Stimulated activated CD4-positive, alpha-beta T cell treated with anti-CD3 and anti-CD28 coated beads, TNF-alpha, amount 100 ng/mL, for 24 hours (primary cell): ENCODE data around the gene WNK2.
"Not testable (repeated sequence)": the region's sequence is repeated elsewhere in the genome, so short reads cannot be mapped to it uniquely, and the experiment has no call there.

ENCODE experiments used
- DNase-seq, 3 experiments: peaks; one replicate each; pipeline ENCODE4 v3.0.0-alpha.2; 2020; ENCODE audit warnings: low read depth in 3 of 3

Gene WNK2

DNA sequence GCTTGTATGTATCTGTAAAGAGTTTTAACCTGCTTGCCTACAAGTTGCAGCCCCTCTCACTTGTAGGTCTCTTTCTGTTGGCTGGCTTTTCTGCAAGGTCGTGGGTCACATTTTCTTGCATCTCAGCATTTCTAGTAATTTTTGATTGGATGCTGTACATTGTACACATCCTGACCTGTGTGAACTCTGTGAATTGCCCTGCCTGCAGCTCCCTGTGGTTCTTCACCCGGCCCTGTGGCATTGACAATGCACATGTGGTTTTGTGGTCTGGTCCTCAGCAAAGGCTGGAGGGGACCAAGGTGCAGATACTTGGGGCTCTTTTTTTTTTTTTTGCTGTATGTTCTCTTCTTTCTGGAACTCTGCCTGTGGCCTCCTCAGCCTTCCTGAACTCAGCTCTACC, 53.6 kb downstream of the WNK2 start:
- DNase-seq, result no peak

DNA sequence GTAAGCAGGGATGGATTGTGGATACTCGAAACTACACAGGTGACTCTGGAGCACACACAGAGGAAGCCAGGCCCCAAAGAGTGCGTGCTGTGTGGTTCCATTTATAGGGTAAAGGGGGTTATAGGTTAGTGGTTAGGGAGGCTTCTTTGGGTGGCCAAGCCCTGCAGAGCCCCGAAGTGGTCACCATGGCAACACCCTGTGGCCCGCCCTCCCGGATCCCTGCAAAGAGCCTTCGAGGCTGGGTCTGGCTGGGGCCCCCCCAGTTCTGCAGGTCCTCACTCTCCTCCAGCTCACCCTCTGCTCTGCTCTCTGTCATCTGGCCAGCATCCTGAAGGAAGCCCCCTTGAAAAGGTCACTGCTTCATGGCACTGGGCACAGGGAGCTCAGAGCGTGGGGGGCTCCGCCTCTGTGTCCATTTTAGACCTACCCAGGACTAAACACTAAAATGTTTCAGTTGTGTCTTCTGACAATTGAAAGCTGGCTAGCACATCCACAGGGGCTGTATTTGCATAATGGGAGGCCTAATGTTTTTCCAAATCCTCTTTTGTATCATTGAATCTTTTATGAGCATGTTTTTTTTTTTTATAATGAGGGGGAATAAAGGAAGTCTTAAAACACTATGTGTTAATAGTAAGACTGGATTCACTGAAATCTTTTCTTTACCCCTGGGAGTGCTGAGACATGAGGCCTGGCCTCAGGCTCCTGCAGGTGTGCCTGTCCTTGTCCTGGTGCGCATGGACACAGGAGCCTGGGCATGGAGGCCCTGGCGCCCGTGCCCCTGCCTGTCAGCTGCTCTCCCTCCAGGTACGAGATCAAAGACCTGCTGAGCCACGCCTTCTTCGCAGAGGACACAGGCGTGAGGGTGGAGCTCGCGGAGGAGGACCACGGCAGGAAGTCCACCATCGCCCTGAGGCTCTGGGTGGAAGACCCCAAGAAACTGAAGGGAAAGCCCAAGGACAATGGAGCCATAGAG, 55.3 kb downstream of the WNK2 start:
- DNase-seq, result no peak

DNA sequence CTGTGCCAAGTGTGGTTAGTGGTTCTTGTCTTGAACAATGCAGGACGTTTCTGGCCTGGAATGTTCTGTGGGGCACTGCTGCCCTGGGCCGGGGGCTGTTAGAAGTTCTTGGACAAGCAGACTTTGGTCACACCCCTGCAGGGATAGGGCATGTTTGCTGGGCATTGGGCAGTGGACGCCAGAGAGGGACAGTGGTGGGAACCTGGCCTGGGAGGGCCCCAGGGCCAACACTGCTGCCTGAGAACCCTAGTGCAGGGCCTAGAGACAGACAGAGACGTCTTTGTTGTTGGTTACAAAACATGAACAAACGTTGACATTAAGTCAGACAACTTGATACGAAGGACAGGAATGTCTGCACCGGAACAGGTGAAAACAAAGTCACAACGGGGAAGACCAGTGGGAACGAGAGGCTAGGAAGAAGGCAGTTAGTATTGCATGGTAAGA, 57.0 kb downstream of the WNK2 start:
- no peak for DNase-seq

- no peak for DNase-seq
Observed at GRCh38 chr9:93243112-93243511, 59.2 kb downstream of the WNK2 start.

DNA sequence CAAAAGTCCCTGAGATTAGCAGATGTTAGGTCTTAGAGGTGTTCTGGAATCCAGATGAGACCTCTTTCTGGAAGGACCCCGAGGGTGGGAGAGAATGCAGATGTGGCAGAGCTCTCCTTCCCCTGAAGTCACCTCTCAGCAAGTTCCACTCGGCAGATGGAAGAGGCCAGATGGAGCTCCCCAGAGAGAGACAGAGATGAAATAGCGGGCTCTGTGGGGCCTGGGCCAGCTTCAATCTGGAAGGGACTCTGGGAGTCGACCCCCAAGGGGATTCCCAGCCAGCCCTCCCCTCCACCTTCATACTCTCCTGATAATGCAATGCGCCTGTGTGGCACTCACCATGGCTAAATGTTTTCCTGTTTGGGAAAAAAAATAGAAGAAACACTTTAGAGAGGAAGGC, 60.2 kb downstream of the WNK2 start:
- no peak for DNase-seq

DNA sequence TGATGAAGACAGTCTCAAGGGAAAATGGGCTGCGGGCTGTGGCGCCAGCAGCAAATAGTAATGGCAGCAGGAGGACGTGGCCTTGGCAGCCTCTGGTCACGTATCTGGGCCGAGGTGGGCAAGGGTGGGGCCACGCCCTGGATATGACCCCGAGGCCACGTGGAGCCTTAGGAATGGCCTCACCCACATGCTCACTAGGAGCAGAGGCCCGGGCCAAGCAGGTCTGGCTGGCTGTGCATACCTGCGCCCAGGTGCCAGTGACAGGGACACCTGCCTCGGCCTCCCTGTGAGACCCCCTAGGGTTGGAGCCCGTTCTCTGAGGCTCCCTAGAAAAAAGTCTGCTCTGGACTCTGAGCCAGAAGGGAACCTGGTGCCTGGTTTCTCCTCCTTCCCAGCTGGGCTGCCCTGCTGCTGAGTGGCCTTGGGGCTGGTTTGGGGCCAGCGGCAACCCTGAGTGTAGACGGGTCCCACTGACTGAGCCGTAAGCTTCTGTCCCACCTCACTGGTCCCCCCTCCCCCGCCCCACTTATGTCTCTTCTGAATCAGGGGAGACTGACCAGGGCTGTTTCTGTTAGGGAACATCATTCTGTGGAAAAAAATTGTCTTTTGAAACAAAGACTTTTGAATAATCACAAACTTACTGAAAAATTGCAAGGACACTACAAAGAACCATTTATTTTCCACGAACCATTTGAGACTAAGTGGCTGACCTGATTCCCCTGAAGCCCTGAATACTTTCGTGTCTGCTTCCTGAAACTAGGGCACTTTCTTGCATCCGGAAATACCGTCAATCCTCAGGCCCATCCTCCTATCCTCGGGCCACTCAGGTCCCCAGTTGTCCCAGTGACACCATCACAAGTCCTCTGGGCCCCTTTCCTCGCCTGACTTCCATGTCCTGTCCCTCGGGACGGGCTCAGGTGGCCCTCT, 60.8 kb downstream of the WNK2 start:
- DNase-seq, result no peak

GRCh38 chr9:93245437-93245970, 61.6 kb downstream of the WNK2 start:
- no peak for DNase-seq

GRCh38 chr9:93246111-93246510, 62.2 kb downstream of the WNK2 start:
- DNase-seq, result no peak

GRCh38 chr9:93246526-93246925, 62.6 kb downstream of the WNK2 start:
- no peak for DNase-seq

DNA sequence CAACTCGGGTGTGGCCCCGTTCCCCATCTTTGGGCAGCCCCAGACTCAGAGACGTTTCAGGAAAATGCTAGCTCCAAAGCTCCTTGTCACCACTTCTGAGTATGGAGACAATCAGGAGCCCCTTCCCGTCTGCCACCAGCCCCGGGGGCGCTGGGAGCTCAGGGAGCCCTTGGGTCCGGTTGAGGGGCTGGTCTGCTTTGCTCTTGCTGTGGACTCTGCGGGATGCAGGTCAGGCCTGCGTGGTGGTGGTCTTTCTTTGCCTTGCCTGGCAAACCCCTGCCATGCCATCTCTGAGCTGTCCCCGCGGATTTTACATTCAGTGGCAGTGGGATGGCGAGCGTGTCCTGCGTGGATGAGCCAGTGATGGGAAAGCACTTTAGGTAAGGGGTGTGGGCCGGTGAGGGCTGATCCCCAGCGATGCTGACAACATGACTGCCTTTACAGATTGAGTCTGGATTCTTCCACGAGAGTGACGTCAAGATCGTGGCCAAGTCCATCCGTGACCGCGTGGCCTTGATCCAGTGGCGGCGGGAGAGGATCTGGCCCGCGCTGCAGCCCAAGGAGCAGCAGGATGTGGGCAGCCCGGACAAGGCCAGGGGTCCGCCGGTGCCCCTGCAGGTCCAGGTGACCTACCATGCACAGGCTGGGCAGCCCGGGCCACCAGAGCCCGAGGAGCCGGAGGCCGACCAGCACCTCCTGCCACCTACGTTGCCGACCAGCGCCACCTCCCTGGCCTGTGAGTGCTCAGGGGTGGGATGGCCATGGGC, 63.3 kb downstream of the WNK2 start:
- no peak for DNase-seq

DNA sequence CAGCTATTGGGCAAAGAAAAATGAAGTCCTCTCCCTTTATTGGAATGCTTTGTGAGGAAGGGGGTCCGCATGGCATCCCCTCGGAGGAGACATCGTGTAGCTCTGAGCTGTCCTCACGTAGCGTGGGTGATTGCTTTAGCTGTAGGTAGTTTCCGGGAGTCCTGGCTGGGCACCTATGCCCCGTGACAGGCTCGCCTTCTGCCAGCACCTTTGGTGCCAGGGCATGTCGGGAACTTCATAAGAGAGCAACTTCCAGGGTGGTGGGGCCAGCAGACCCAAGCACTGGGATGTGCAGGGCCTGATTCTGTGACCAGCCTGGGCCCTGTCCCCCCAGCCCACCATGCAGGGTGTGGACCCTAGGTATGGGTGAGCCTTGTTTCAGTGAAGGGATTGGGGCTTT, 64.0 kb downstream of the WNK2 start:
- no peak for DNase-seq

GRCh38 chr9:93248386-93249040, 64.6 kb downstream of the WNK2 start:
- DNase-seq, result no peak

- no peak for DNase-seq
Observed at GRCh38 chr9:93250185-93250584, 66.2 kb downstream of the WNK2 start.

- not testable (repeated sequence) for DNase-seq
Observed at GRCh38 chr9:93251309-93251708, 67.4 kb downstream of the WNK2 start.

- no peak for DNase-seq
Observed at GRCh38 chr9:93252116-93252780, 68.3 kb downstream of the WNK2 start.

GRCh38 chr9:93252781-93253530, 69.0 kb downstream of the WNK2 start:
- no peak for DNase-seq

GRCh38 chr9:93253633-93254032, 69.7 kb downstream of the WNK2 start:
- no peak for DNase-seq

DNA sequence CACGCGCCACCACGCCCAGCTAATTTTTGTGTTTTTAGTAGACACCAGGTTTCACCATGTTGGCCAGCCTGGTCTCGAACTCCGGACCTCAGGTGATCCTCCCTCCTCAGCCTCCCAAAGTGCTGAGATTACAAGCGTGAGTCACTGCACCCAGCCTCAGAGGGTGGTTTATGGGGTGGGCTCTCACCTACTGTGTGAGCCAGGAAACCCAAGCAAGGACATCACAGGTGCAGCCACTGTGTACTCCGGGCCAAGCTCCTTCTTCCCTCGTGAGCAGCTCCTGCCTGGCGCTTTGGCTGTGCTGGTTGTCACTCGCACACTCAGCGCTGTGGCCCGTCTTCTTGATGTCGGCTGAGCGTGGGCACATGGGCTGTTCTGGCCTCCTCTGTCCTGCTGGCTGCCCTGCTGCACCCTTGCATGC, 70.1 kb downstream of the WNK2 start:
- DNase-seq, result no peak

GRCh38 chr9:93254806-93255493, 71.0 kb downstream of the WNK2 start:
- no peak for DNase-seq
